ENCODE results near the gene RRBP1. TPM values are rescaled to one million over a fixed set of nuclear protein-coding genes. Genes with fewer than 3 reads are reported as not detected.

The RRBP1 gene
- total RNA-seq, 4 donors from 2014 or later = 33.7 to 57.7 (median 43.2) TPM

- intact Hi-C loops (cut with DNase I; ENCODE audit: low total_unique reads) = no loop called here
- DNase-seq (ENCODE audit: low spot score in 2 of 2) = no peak
- 88 to 96% methylated on average over 1 of the region's 1 CpG for WGBS, 2 donors
- H3K4me3 ChIP-seq (ENCODE audit: low read depth, poor library complexity, severe bottlenecking) = no peak overlapping the region
- TF ChIP-seq POLR2A (IDR thresholded peaks at IDR 0.05) (no peak), CTCF (IDR thresholded peaks at IDR 0.05) (no peak)
Observed at GRCh38 chr20:17697171-17697570, 15.1 kb upstream of the RRBP1 start.

GRCh38 chr20:17696287-17696686 lies 14.2 kb upstream of the RRBP1 start:
- intact Hi-C loops (cut with DNase I; ENCODE audit: low total_unique reads) = no loop called here
- WGBS, 2 donors = 93 to 100% methylated on average over 1 of the region's 1 CpG

GRCh38 chr20:17694767-17695166 lies 12.7 kb upstream of the RRBP1 start:
- no peak for TF ChIP-seq POLR2A (IDR thresholded peaks at IDR 0.05)
- no peak for TF ChIP-seq CTCF (IDR thresholded peaks at IDR 0.05)
- intact Hi-C loops (cut with DNase I; ENCODE audit: low total_unique reads) = no loop called here
- no peak for DNase-seq (ENCODE audit: low spot score in 2 of 2)
- no peak overlapping the region for H3K4me3 ChIP-seq (ENCODE audit: low read depth, poor library complexity, severe bottlenecking)
- 82% methylated on average over 3 of the region's 3 CpGs for WGBS, 2 donors

More at GRCh38 chr20:17696287-17696686, 14.2 kb upstream of the RRBP1 start:
- TF ChIP-seq CTCF (IDR thresholded peaks at IDR 0.05) = no peak
- no peak for TF ChIP-seq POLR2A (IDR thresholded peaks at IDR 0.05)
- no peak overlapping the region for H3K4me3 ChIP-seq (ENCODE audit: low read depth, poor library complexity, severe bottlenecking)
- DNase-seq (ENCODE audit: low spot score in 2 of 2) = no peak

- no peak for TF ChIP-seq POLR2A (IDR thresholded peaks at IDR 0.05)
- no peak for TF ChIP-seq CTCF (IDR thresholded peaks at IDR 0.05)
- WGBS, 2 donors = 35 to 48% methylated on average over 18 of the region's 18 CpGs
- no peak for DNase-seq (ENCODE audit: low spot score in 2 of 2)
- intact Hi-C loops (cut with DNase I; ENCODE audit: low total_unique reads) = no loop called here
- H3K4me3 ChIP-seq (ENCODE audit: low read depth, poor library complexity, severe bottlenecking) = no peak overlapping the region
Observed at GRCh38 chr20:17693444-17694001, 11.5 kb upstream of the RRBP1 start.

- no peak overlapping the region for H3K4me3 ChIP-seq (ENCODE audit: low read depth, poor library complexity, severe bottlenecking)
- intact Hi-C loops (cut with DNase I; ENCODE audit: low total_unique reads) = no loop called here
- 72 to 80% methylated on average over 2 of the region's 2 CpGs for WGBS, 2 donors
- DNase-seq (ENCODE audit: low spot score in 2 of 2) = no peak
- no peak for TF ChIP-seq POLR2A (IDR thresholded peaks at IDR 0.05)
- no peak for TF ChIP-seq CTCF (IDR thresholded peaks at IDR 0.05)
Observed at GRCh38 chr20:17691758-17692157, 9.7 kb upstream of the RRBP1 start.

- intact Hi-C loops (cut with DNase I; ENCODE audit: low total_unique reads) = no loop called here
- WGBS, 2 donors = 79 to 87% methylated on average over 2 of the region's 2 CpGs
- no peak overlapping the region for H3K4me3 ChIP-seq (ENCODE audit: low read depth, poor library complexity, severe bottlenecking)
- TF ChIP-seq POLR2A (IDR thresholded peaks at IDR 0.05) = no peak
- no peak for TF ChIP-seq CTCF (IDR thresholded peaks at IDR 0.05)
- no peak for DNase-seq (ENCODE audit: low spot score in 2 of 2)
Observed at GRCh38 chr20:17690144-17690543, 8.1 kb upstream of the RRBP1 start.

All from lower leg skin (tissue), 4 donors.